ENCODE results near the gene GRM7. TPM values are rescaled to one million over a fixed set of nuclear protein-coding genes. Genes with fewer than 3 reads are reported as not detected.

The GRM7 gene
- total and polyA plus RNA-seq, 2 of the 4 experiments (the other 2 are of a cell fraction): not detected

- WGBS, 2 experiments (ENCODE audit: extremely low coverage in 2 of 2, insufficient read length in 1 of 2): no CpG with 5 or more reads among the region's 1 CpG
- intact Hi-C loops (cut with micrococcal nuclease): no loop called here
- no peak for ATAC-seq (ENCODE audit: low read depth)
These were observed 400.1 kb downstream of the GRM7 start for GRCh38 chr3:7260975-7261374.

More at GRCh38 chr3:7260975-7261374, 400.1 kb downstream of the GRM7 start:
- no peak overlapping the region for H2BK15ac ChIP-seq (ENCODE audit: low read depth, low read length)
- no peak overlapping the region for H2AK5ac ChIP-seq (ENCODE audit: low read depth, low read length)
- ChIA-PET POLR2A (ENCODE audit: unreplicated experiment) (no interaction called here), CTCF (interaction anchor here (0.6 kb wide), 1 partner anchor 1403 kb away, joined by 4 read pairs; no protein-coding TSS in a partner anchor)
- no peak for DNase-seq
- no peaks in the 10 kb centered on the region for H3K27me3 ChIP-seq (ENCODE audit: control insufficient read depth, insufficient read depth, low read length)
- no peak overlapping the region for H3K18ac ChIP-seq (ENCODE audit: low read depth, low read length)
- H4K5ac ChIP-seq (ENCODE audit: low read depth, low read length): no peak overlapping the region
- H3K9ac ChIP-seq (ENCODE audit: low read depth, low read length): no peak overlapping the region
- no peak overlapping the region for H3K56ac ChIP-seq (ENCODE audit: extremely low read depth, insufficient read depth, low read length)
- no peaks in the 10 kb centered on the region for H3K4me1 ChIP-seq (ENCODE audit: control insufficient read depth, insufficient read depth, low read length)
- H3K4me3 ChIP-seq (ENCODE audit: insufficient read depth, low read depth, low read length): no peak overlapping the region
- peaks cover 14% of the 10 kb centered on the region for H3K9me3 ChIP-seq (ENCODE audit: control insufficient read depth, insufficient read depth, low read length)
- no peaks in the 10 kb centered on the region for H4K20me1 ChIP-seq (ENCODE audit: insufficient read depth, low read length)
- no TSS peak for BruUV-seq (replicated peaks)
- H2AFZ ChIP-seq (replicated peaks; ENCODE audit: low read length, poor library complexity): no peak overlapping the region
- no peak overlapping the region for H4K8ac ChIP-seq (ENCODE audit: low read depth in 2 of 2, low read length in 2 of 2)
- H3K36me3 ChIP-seq (ENCODE audit: control insufficient read depth, insufficient read depth, low read length): no peaks in the 10 kb centered on the region
- in situ Hi-C loops (cut with MboI; ENCODE audit: low sequenced_read_pairs) (no loop called here), dilution Hi-C loops (cut with HindIII; ENCODE audit: low sequenced_read_pairs, unreplicated experiment) (no loop called here)
- H3K14ac ChIP-seq (replicated peaks; ENCODE audit: low read depth, low read length): no peak overlapping the region
- H3K9me1 ChIP-seq (ENCODE audit: insufficient read depth, low read length): no peaks in the 10 kb centered on the region
- H3K4me2 ChIP-seq (ENCODE audit: low read depth, low read length): no peak overlapping the region
- H3K4ac ChIP-seq (ENCODE audit: low read depth, low read length): no peak overlapping the region
- H2BK5ac ChIP-seq (ENCODE audit: low read depth, low read length, poor library complexity, severe bottlenecking): no peak overlapping the region
- no peak overlapping the region for H4K91ac ChIP-seq (ENCODE audit: insufficient read depth, low read depth, low read length)
- no peak overlapping the region for H3K23ac ChIP-seq (ENCODE audit: low read depth, low read length)
- H2BK120ac ChIP-seq (ENCODE audit: low read depth, low read length): no peak overlapping the region
- no peak for TF ChIP-seq SMC3 (IDR thresholded peaks at IDR 0.05; ENCODE audit: low read depth, low read length)
- no peak for TF ChIP-seq MAFK (IDR thresholded peaks at IDR 0.05; ENCODE audit: low read depth, low read length)
- no peak for TF ChIP-seq MXI1 (IDR thresholded peaks at IDR 0.05; ENCODE audit: borderline replicate concordance, low read depth, low read length)
- TF ChIP-seq RCOR1 (IDR thresholded peaks at IDR 0.05; ENCODE audit: insufficient replicate concordance, low read length): no peak
- no peak for TF ChIP-seq NFE2L2 (IDR thresholded peaks at IDR 0.05; ENCODE audit: low read depth, low read length)
- TF ChIP-seq MAZ (IDR thresholded peaks at IDR 0.05; ENCODE audit: borderline replicate concordance, low read depth, low read length): no peak
- TF ChIP-seq CHD1 (IDR thresholded peaks at IDR 0.05; ENCODE audit: low read depth, low read length): no peak
- no peak for TF ChIP-seq RFX5 (IDR thresholded peaks at IDR 0.05; ENCODE audit: low read depth, low read length)
- no peak for TF ChIP-seq CEBPB (IDR thresholded peaks at IDR 0.05; ENCODE audit: low read depth, low read length)
- TF ChIP-seq CTCF (conservative IDR thresholded peaks at IDR 0.05; ENCODE audit: low read depth, low read length): no peak
- TF ChIP-seq USF2 (IDR thresholded peaks at IDR 0.05; ENCODE audit: low read depth, low read length): no peak
- TF ChIP-seq ELK1 (IDR thresholded peaks at IDR 0.05; ENCODE audit: borderline replicate concordance, low read depth, low read length): no peak
- H2AK9ac ChIP-seq (replicated peaks; ENCODE audit: low read depth, low read length, poor library complexity): no peak overlapping the region
- H2BK20ac ChIP-seq (ENCODE audit: low read depth, low read length): no peak overlapping the region
- no peaks in the 10 kb centered on the region for H3K79me1 ChIP-seq (ENCODE audit: low read depth in 1 of 2, low read length in 2 of 2)
- H3K27ac ChIP-seq (ENCODE audit: insufficient read depth, low read length): no peak overlapping the region

All from IMR-90 (cell line).